ENCODE data around the gene TIRAP. TPM values are rescaled to one million over a fixed set of nuclear protein-coding genes. Genes with fewer than 3 reads are reported as not detected.

Gene TIRAP
- total and polyA plus RNA-seq, 9 of the 15 experiments (the other 6 are each of a cell fraction or from before 2014, with no cell fraction given) = 0.60 to 8.7 (median 3.7) TPM

DNA sequence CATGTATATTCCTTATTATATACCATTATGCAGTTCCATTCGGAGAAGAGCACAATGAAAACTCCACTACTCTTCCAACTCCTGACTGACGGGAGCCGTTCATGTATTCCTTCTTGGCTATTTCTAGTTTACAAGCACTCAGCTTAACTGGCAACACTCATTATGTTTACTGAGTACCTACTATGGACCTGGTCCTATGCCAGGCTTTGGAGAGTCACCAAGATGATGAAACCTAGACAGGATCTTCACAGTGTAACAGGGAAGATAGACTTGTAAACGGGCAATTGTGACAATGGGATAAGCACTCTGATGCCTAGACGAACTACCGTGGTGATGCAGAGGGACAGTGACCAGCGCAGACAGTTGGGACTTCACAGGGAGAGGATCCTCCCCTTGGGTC is 50.2 kb downstream of the TIRAP start:
- Histone ChIP-seq H3K9ac (ENCODE audit: insufficient read depth in 1 of 2, low read depth in 2 of 2, low read length in 2 of 2) (no peak overlapping the region), H3K79me2 (ENCODE audit: control insufficient read depth, insufficient read depth, low read length) (no peaks in the 10 kb centered on the region), H3K27ac (ENCODE audit: extremely low read depth, low read depth, low read length) (no peak overlapping the region), H2AFZ (ENCODE audit: low read depth, low read length) (no peak overlapping the region), H3K9me1 (ENCODE audit: control insufficient read depth, insufficient read depth, low read length) (peaks cover 2% of the 10 kb centered on the region), H3K36me3 (ENCODE audit: control insufficient read depth, insufficient read depth, low read length) (peaks cover 7% of the 10 kb centered on the region; the same call in 2 of the 3 replicates), H3K4me2 (ENCODE audit: insufficient read depth, low read length) (no peak overlapping the region), H4K20me1 (replicated peaks; ENCODE audit: control insufficient read depth, insufficient read depth, low read length) (no peaks in the 10 kb centered on the region), H3K9me3 (replicated peaks; ENCODE audit: control insufficient read depth, insufficient read depth, low read depth, low read length) (no peaks in the 10 kb centered on the region), H3K27me3 (ENCODE audit: control insufficient read depth in 2 of 2, insufficient read depth in 2 of 2, low read length in 2 of 2) (no peaks in the 10 kb centered on the region), H3K4me1 (replicated peaks in 1 of 2; ENCODE audit: control insufficient read depth in 2 of 2, insufficient read depth in 2 of 2, low read length in 2 of 2) (peaks cover 0 to 5% of the 10 kb centered on the region in 2 experiments; a peak in 1 of 5 replicates), H3K4me3 (no peak overlapping the region)
- FAIRE-seq (no peak), DNase-seq (ENCODE audit: extremely low read depth in 1 of 4, low spot score in 3 of 4) (no peak), ATAC-seq (no peak)
- in situ Hi-C loops (cut with MboI) = no loop called here
- CTCF ChIA-PET (ENCODE audit: low intra/inter-chr PET ratio) = no interaction called here
- TF ChIP-seq, protein P1, sequence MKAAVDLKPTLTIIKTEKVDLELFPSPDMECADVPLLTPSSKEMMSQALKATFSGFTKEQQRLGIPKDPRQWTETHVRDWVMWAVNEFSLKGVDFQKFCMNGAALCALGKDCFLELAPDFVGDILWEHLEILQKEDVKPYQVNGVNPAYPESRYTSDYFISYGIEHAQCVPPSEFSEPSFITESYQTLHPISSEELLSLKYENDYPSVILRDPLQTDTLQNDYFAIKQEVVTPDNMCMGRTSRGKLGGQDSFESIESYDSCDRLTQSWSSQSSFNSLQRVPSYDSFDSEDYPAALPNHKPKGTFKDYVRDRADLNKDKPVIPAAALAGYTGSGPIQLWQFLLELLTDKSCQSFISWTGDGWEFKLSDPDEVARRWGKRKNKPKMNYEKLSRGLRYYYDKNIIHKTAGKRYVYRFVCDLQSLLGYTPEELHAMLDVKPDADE (conservative IDR thresholded peaks at IDR 0.05; ENCODE audit: control insufficient read depth, low read depth, low read length) = no peak
- TF ChIP-seq PHF21A (IDR thresholded peaks at IDR 0.05; ENCODE audit: borderline replicate concordance, low read depth) = no peak
- no peak for TF ChIP-seq ZBTB7A (IDR thresholded peaks at IDR 0.05; ENCODE audit: borderline replicate concordance, control insufficient read depth, low read depth, low read length)
- TF ChIP-seq HNRNPL (IDR thresholded peaks at IDR 0.05; ENCODE audit: low read depth, low read length) = no peak
- TF ChIP-seq ETV1 (tag; conservative IDR thresholded peaks at IDR 0.05; ENCODE audit: low read depth) = no peak
- no peak for TF ChIP-seq MYBL2 (IDR thresholded peaks at IDR 0.05; ENCODE audit: low read depth)
- no peak for TF ChIP-seq MYBL2 (CRISPR knock-in tag; IDR thresholded peaks at IDR 0.05; ENCODE audit: borderline replicate concordance)
- TF ChIP-seq, protein P2, sequence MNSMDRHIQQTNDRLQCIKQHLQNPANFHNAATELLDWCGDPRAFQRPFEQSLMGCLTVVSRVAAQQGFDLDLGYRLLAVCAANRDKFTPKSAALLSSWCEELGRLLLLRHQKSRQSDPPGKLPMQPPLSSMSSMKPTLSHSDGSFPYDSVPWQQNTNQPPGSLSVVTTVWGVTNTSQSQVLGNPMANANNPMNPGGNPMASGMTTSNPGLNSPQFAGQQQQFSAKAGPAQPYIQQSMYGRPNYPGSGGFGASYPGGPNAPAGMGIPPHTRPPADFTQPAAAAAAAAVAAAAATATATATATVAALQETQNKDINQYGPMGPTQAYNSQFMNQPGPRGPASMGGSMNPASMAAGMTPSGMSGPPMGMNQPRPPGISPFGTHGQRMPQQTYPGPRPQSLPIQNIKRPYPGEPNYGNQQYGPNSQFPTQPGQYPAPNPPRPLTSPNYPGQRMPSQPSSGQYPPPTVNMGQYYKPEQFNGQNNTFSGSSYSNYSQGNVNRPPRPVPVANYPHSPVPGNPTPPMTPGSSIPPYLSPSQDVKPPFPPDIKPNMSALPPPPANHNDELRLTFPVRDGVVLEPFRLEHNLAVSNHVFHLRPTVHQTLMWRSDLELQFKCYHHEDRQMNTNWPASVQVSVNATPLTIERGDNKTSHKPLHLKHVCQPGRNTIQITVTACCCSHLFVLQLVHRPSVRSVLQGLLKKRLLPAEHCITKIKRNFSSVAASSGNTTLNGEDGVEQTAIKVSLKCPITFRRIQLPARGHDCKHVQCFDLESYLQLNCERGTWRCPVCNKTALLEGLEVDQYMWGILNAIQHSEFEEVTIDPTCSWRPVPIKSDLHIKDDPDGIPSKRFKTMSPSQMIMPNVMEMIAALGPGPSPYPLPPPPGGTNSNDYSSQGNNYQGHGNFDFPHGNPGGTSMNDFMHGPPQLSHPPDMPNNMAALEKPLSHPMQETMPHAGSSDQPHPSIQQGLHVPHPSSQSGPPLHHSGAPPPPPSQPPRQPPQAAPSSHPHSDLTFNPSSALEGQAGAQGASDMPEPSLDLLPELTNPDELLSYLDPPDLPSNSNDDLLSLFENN (IDR thresholded peaks at IDR 0.05; ENCODE audit: low read depth in 2 of 2, low read length in 2 of 2) = no peak
- intact Hi-C loops (cut with micrococcal nuclease) = no loop called here
- POLR2A ChIA-PET = interaction anchor here (1.3 kb wide), 1 partner anchor 9 kb away, joined by 4 read pairs; no protein-coding TSS in a partner anchor
- no TSS peak for BruUV-seq (replicated peaks)
- 78% methylated on average over 7 of the region's 7 CpGs for WGBS (ENCODE audit: insufficient coverage, low coverage, missing lambda C conversion rate)

All from K562 (cell line).